Ramos (cell line): ENCODE measurements around the gene OPTN.

Experiments used
- in situ Hi-C: fragments of 300-500 bp; cut with MboI; formaldehyde crosslinking; loops from one replicate; pipeline ENCODE4 v1.14.3; 2022; ENCODE audit warnings: low sequenced_read_pairs; ENCODE audit not compliant: unreplicated experiment

OPTN gene

GRCh38 chr10:13165177-13165576 lies 65.2 kb downstream of the OPTN start:
- in situ Hi-C loops, result no loop called here

GRCh38 chr10:13167568-13167967 lies 67.6 kb downstream of the OPTN start:
- in situ Hi-C loops, result no loop called here

DNA sequence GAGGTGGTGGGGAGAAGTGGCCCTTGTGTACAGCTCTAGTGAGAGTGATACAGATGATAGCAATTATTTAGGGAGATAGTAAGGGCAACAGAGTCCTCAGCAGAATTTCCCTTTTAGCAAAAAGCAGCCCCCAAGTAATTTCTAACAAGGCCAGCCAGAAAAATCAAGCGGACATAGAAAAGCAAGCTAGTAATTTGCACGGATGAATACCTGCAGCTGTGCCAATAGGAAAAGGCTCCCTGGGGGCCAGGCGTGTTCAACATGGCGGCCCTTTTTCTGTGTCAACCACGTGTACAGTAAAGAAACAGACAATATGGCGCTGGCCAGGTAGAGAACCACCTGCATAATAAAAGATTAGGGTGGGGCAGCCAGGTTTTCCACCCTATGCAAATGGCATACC lies 68.8 kb downstream of the OPTN start:
- in situ Hi-C loops, result no loop called here

- in situ Hi-C loops, result no loop called here
Measured at GRCh38 chr10:13173616-13174015, 73.7 kb downstream of the OPTN start.

GRCh38 chr10:13180788-13181187 lies 80.8 kb downstream of the OPTN start:
- in situ Hi-C loops, result no loop called here

- in situ Hi-C loops, result no loop called here
Measured at GRCh38 chr10:13182424-13182823, 82.5 kb downstream of the OPTN start.

DNA sequence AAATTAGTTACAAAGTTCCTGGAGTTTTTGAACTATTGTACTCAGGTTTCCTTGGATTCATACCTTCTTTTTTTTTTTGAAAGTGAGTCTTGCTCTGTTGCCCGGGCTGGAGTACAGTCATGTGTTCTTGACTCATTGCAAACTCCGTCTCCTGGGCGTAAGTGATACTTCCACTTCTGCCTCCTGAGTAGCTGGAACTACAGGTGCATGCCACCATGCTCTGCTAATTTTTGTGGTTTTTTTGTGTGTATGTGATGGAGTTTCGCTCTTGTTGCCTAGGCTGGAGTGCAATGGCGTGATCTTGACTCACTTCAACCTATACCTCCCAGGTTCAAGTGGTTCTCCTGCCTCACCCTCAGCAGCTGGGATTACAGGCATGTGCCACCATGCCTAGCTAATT lies 83.7 kb downstream of the OPTN start:
- in situ Hi-C loops, result no loop called here

DNA sequence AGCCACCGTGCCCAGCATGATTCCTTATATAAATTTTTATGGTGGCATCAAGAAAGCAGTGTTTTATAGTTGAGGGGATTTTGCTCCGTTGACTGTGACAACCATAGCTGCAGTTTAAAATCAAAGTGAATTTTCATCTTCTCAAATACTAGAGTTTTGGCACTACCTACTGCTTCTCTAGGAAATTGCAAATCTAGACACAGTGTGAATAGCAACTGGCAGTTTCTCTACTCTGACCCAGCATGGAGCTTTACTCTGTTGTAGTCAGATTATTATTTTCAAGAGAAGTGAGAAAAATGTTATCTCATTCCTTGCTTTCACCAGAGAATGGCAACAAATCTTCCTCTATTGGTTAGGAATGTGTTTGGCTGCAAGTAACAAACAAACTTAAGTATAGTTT lies 84.3 kb downstream of the OPTN start:
- in situ Hi-C loops, result no loop called here

DNA sequence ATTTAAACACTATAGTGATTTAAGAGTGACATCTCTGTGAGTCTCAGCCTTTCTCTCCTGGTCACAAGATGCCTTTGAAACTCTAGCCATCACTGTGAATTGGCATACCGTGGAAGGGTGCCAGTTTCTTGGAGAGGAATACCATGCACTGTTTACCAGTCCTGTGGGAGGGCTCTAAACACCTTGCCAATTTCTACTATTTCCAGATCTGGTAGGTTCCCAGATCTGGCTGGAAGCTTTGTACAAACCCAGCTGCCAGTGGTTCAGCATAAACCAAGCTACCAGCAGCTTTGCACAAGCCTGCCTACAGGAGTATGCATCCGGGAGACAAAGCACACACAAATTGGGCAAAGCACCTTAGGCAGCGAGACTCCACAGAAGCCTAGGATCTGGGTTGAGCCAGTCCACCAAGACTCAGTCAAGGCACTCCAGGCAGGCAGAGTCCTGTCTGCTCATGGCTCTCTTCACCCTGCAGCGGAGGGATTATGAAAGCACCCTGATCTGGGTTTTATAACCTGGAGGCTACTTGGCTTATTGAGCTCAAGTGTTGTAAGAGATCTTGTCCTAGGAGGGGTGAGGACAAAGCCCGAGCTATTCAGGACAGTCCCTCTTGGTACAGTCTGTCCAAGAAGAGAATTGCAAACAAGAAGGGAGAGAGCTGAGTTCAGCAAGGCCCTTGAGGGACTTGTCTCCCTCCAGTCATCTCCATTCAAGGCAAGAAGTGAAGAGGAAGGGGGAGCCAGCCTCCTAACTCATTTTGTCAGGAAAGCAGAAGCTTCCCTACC lies 85.0 kb downstream of the OPTN start:
- in situ Hi-C loops, result no loop called here

- in situ Hi-C loops, result no loop called here
Measured at GRCh38 chr10:13187135-13187534, 87.2 kb downstream of the OPTN start.
